ENCODE measurements around the gene SOX6.

- no peak for TF ChIP-seq CTCF (conservative IDR thresholded peaks at IDR 0.05)
- no peak for TF ChIP-seq EZH2 (IDR thresholded peaks at IDR 0.05; ENCODE audit: low read depth)
These were observed 189.8 kb downstream of the SOX6 start for GRCh38 chr11:16166571-16166970.
